HepG2 (cell line): ENCODE data around the gene ZPR1. TPM values are rescaled to one million over a fixed set of nuclear protein-coding genes. Genes with fewer than 3 reads are reported as not detected.

ENCODE experiments used
- AGO2 ChIP-seq: fragments of 200-400 bp; formaldehyde crosslinking; optimal IDR thresholded peaks from 2 replicates; pipeline ENCODE3; 2017; ENCODE audit warnings: mild to moderate bottlenecking, low read depth, low read length, moderate library complexity
- ATF7-NPFF ChIP-seq: sonication (generic); formaldehyde crosslinking; IDR thresholded peaks from 2 replicates; pipeline ENCODE4 v1.8.1; 2023; ENCODE audit warnings: mild to moderate bottlenecking, low read depth, missing genetic modification reagents, moderate library complexity
- ATM ChIP-seq: fragments of 450-650 bp; IDR thresholded peaks from 2 replicates; pipeline ENCODE4 v1.7.1; 2017; ENCODE audit warnings: mild to moderate bottlenecking, borderline replicate concordance
- BHLHE40 ChIP-seq: IDR thresholded peaks from 2 replicates; pipeline ENCODE4 v1.6.1; 2011; ENCODE audit warnings: low read length, improper control_type of control experiment
- E2F2 ChIP-seq: sonication (generic); formaldehyde crosslinking; IDR thresholded peaks from 2 replicates; pipeline ENCODE4 v1.4.0; 2020; ENCODE audit warnings: missing genetic modification reagents, borderline replicate concordance
- ERF ChIP-seq: IDR thresholded peaks from 2 replicates; pipeline ENCODE4 v1.6.1; 2018; ENCODE audit warnings: missing biosample characterization, missing genetic modification reagents
- FIP1L1 ChIP-seq: fragments of 200-400 bp; formaldehyde crosslinking; IDR thresholded peaks from 2 replicates; pipeline ENCODE4 v1.6.1; 2018; ENCODE audit warnings: low read depth, mild to moderate bottlenecking, low read length, moderate library complexity, borderline replicate concordance; ENCODE audit not compliant: insufficient read depth
- HIVEP1 ChIP-seq: sonication (generic); formaldehyde crosslinking; IDR thresholded peaks from 2 replicates; pipeline ENCODE4 v1.4.0; 2020; ENCODE audit warnings: mild to moderate bottlenecking, missing genetic modification reagents
- HOXA9 ChIP-seq: sonication (generic); formaldehyde crosslinking; IDR thresholded peaks from 2 replicates; pipeline ENCODE4 v1.8.1; 2022; ENCODE audit warnings: missing genetic modification reagents, mild to moderate bottlenecking, moderate library complexity, borderline replicate concordance
- IKZF4 ChIP-seq: sonication (generic); formaldehyde crosslinking; IDR thresholded peaks from 2 replicates; pipeline ENCODE4 v1.5.1; 2020; ENCODE audit warnings: borderline replicate concordance, mild to moderate bottlenecking, low read depth, missing genetic modification reagents; ENCODE audit errors: not compliant biosample characterization
- IRF1 ChIP-seq: sonication (generic); formaldehyde crosslinking; IDR thresholded peaks from 2 replicates; pipeline ENCODE4 v1.4.0; 2020; ENCODE audit warnings: low read depth, mild to moderate bottlenecking, missing genetic modification reagents
- KLF16 ChIP-seq, 2 experiments: sonication (generic) in 1 of 2; formaldehyde crosslinking in 1 of 2; IDR thresholded peaks; 2 replicates each; pipeline versions ENCODE4 v1.6.1 to v1.8.0; 2016 to 2023; ENCODE audit warnings: missing genetic modification reagents in 2 of 2, missing compliant biosample characterization in 1 of 2
- MAFK ChIP-seq, 2 experiments: IDR thresholded peaks in 1 of 2; conservative IDR thresholded peaks in 1 of 2; 2 replicates each; pipeline ENCODE4 v1.6.1; 2011; ENCODE audit warnings: improper control_type of control experiment in 2 of 2, low read length in 2 of 2
- NFKBIZ ChIP-seq: IDR thresholded peaks from 2 replicates; pipeline ENCODE4 v1.6.1; 2018; ENCODE audit warnings: missing genetic modification reagents, missing compliant biosample characterization
- RNF2 ChIP-seq: fragments of 450-650 bp; conservative IDR thresholded peaks from 2 replicates; pipeline ENCODE4 v1.6.1; 2016; ENCODE audit warnings: low read depth
- SCMH1 ChIP-seq: sonication (generic); formaldehyde crosslinking; IDR thresholded peaks from 2 replicates; pipeline ENCODE4 v1.9.0; 2021; ENCODE audit warnings: missing genetic modification reagents, mild to moderate bottlenecking, borderline replicate concordance
- U2AF1 ChIP-seq: fragments of 200-400 bp; formaldehyde crosslinking; optimal IDR thresholded peaks from 2 replicates; pipeline ENCODE3; 2017; ENCODE audit warnings: mild to moderate bottlenecking, low read depth, low read length
- ZC3H4 ChIP-seq: sonication (generic); formaldehyde crosslinking; IDR thresholded peaks from 2 replicates; pipeline ENCODE4 v1.4.0; 2020; ENCODE audit warnings: missing genetic modification reagents, borderline replicate concordance
- ZMAT5 ChIP-seq: sonication (generic); formaldehyde crosslinking; IDR thresholded peaks from 2 replicates; pipeline ENCODE4 v1.5.0; 2020; ENCODE audit warnings: mild to moderate bottlenecking, low read depth, missing genetic modification reagents, borderline replicate concordance
- ZNF251 ChIP-seq: sonication (generic); formaldehyde crosslinking; IDR thresholded peaks from 2 replicates; pipeline ENCODE4 v1.9.0; 2021; ENCODE audit warnings: mild to moderate bottlenecking, missing genetic modification reagents
- ZNF33B ChIP-seq: sonication (generic); formaldehyde crosslinking; IDR thresholded peaks from 2 replicates; pipeline ENCODE4 v1.5.1; 2020; ENCODE audit warnings: mild to moderate bottlenecking, missing genetic modification reagents
- ZNF563 ChIP-seq: sonication (generic); formaldehyde crosslinking; IDR thresholded peaks from 2 replicates; pipeline ENCODE4 v1.8.0; 2022; ENCODE audit warnings: mild to moderate bottlenecking, moderate library complexity, missing genetic modification reagents
- ZNF720 ChIP-seq: sonication (generic); formaldehyde crosslinking; IDR thresholded peaks from 2 replicates; pipeline ENCODE4 v1.4.0; 2020; ENCODE audit warnings: missing genetic modification reagents
- ZNF747 ChIP-seq: sonication (generic); formaldehyde crosslinking; IDR thresholded peaks from 2 replicates; pipeline ENCODE4 v1.8.1; 2023; ENCODE audit warnings: missing genetic modification reagents, mild to moderate bottlenecking, borderline replicate concordance
- ZNF773 ChIP-seq: sonication (generic); formaldehyde crosslinking; IDR thresholded peaks from 2 replicates; pipeline ENCODE4 v1.4.0; 2020; ENCODE audit warnings: missing genetic modification reagents, borderline replicate concordance
- polyA plus RNA-seq, 8 experiments: library from polyadenylated mRNA; depleted of rRNA in 3 of 8; stranded (reverse) in 7 of 8; unstranded in 1 of 8; fragments of >200 nt; fragmentation: Illumina TruSeq in 4 of 8; extraction: Trizol in 4 of 8; gene quantifications; 2 replicates each; pipeline versions ENCODE4 v1.2.1 to v1.2.3, GENCODE V29; 2011 to 2016; ENCODE audit warnings: low read depth in 4 of 8, missing spikeins in 1 of 8, mixed read lengths in 1 of 8; ENCODE audit not compliant: insufficient read depth in 1 of 8
- total RNA-seq, 5 experiments: library from RNA; depleted of rRNA; stranded (reverse); fragments of >200 nt; fragmentation: Illumina TruSeq; extraction: Trizol; gene quantifications; 2 replicates each; pipeline ENCODE4 v1.2.3, GENCODE V29; 2016; ENCODE audit warnings: low read depth in 1 of 5
- TF ChIP-seq, protein P1 (sequence below): sonication (generic); formaldehyde crosslinking; IDR thresholded peaks from 2 replicates; pipeline ENCODE4 v1.8.1; 2023; ENCODE audit warnings: mild to moderate bottlenecking, moderate library complexity, missing genetic modification reagents

The ZPR1 gene
- total and polyA plus RNA-seq, 2 of the 13 experiments (the other 11 are each of a cell fraction or from before 2014, with no cell fraction given) = 40.0 to 79.3 TPM

GRCh38 chr11:116829525-116830183 lies 41.8 kb upstream of the ZPR1 start, which contains the start of gene APOC3 (continued):
- TF ChIP-seq U2AF1 (no peak), RNF2 (no peak), ZNF251 (CRISPR knock-in tag) (no peak), ATF7-NPFF (CRISPR knock-in tag) (peak; percentile 47; the same call in 1 of the 2 replicates), AGO2 (peak; percentile 58), ZNF563 (CRISPR knock-in tag) (peak; percentile 66), MAFK (conservative IDR thresholded peaks at IDR 0.05 in 1 of 2, IDR thresholded peaks at IDR 0.05 in 1 of 2; ENCODE audit: low read length in 2 of 2) (no peak), HIVEP1 (CRISPR knock-in tag) (peak; percentile 85; the same call in 1 of the 2 replicates), IRF1 (CRISPR knock-in tag) (0 out of 2 replicates have a peak, but pooled peaks have one; percentile 57), FIP1L1 (no peak), ZNF773 (CRISPR knock-in tag) (no peak), BHLHE40 (no peak), ZC3H4 (CRISPR knock-in tag) (peak; percentile 94), IKZF4 (CRISPR knock-in tag) (peak; percentile 69), ZMAT5 (no peak), HOXA9 (CRISPR knock-in tag) (no peak), ZNF33B (CRISPR knock-in tag) (no peak), SCMH1 (CRISPR knock-in tag) (no peak), E2F2 (CRISPR knock-in tag) (no peak), ERF (CRISPR knock-in tag) (peak; percentile 58), ZNF720 (CRISPR knock-in tag) (no peak), NFKBIZ (CRISPR knock-in tag) (0 out of 2 replicates have a peak, but pooled peaks have one; percentile 12), ZNF747 (CRISPR knock-in tag) (no peak), KLF16 (CRISPR knock-in tag; IDR thresholded peaks at IDR 0.05) (peak in 1 of 2 experiments; percentile 72; a peak in 1 of 4 replicates), ATM (no peak)
- TF ChIP-seq, protein P1, sequence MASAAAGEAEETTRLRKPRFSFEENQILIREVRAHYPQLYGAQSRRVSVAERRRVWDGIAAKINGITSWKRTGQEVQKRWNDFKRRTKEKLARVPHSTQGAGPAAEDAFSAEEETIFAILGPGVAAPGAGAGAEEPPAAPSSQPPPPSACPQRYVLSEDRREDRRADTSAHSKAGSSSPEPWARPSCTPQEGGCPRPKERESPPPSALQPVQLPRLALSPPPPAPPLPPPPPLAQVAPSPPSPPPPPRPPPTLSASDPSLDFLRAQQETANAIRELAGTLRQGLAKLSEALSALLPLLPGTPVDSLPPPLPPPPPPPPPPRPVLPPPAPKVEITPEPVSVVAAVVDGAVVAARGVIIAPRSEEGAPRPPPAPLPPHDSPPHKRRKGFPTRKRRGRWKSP (CRISPR knock-in tag) = peak; percentile 70; the same call in 1 of the 2 replicates
- TF ChIP-seq, all 625 proteins: peak for 227
